Uterus (tissue), 4 donors: ENCODE data around the gene SCUBE1. TPM values are rescaled to one million over a fixed set of nuclear protein-coding genes. Genes with fewer than 3 reads are reported as not detected.

Experiments
- DNase-seq, 2 donors: peaks; one replicate each; pipeline ENCODE4 v3.0.0-alpha.2; 2019 to 2020
- H3K27ac ChIP-seq, 2 donors: fragments of 200-600 bp; sonication (generic); 1 replicate in 1 of 2; 2 replicates in 1 of 2; pipeline ENCODE4 v1.5.1; 2016 to 2018
- H3K27me3 ChIP-seq, 2 donors: fragments of 200-600 bp; sonication (generic); one replicate each; pipeline ENCODE4 v1.5.1; 2018 to 2019; ENCODE audit warnings: control low read depth in 1 of 2
- H3K36me3 ChIP-seq, 2 donors: fragments of 200-600 bp; sonication (generic); one replicate each; pipeline ENCODE4 v1.5.1; 2019; ENCODE audit warnings: control low read depth in 1 of 2
- H3K4me1 ChIP-seq, 2 donors: fragments of 200-600 bp; sonication (generic); one replicate each; pipeline ENCODE4 v1.5.1; 2018 to 2019; ENCODE audit warnings: control low read depth in 1 of 2
- H3K4me3 ChIP-seq, 2 donors: fragments of 200-600 bp; sonication (generic); 1 replicate in 1 of 2; 2 replicates in 1 of 2; pipeline ENCODE4 v1.5.1; 2018 to 2019; ENCODE audit warnings: mild to moderate bottlenecking in 1 of 2
- H3K9me3 ChIP-seq, 2 donors: fragments of 200-600 bp; sonication (generic); one replicate each; pipeline ENCODE4 v1.5.1; 2019; ENCODE audit warnings: control low read depth in 1 of 2
- POLR2A ChIP-seq, 2 donors: fragments of 450-650 bp; IDR thresholded peaks; one replicate each; pipeline ENCODE4 v1.6.1; 2016; ENCODE audit warnings: antibody characterized with exemption in 2 of 2, mild to moderate bottlenecking in 1 of 2, moderate library complexity in 1 of 2
- intact Hi-C: fragments of 100-400 bp; cut with DNase I; formaldehyde crosslinking; loops from one replicate; pipeline ENCODE4 v1.15.1; 2023; ENCODE audit warnings: low total_unique reads
- total RNA-seq, 4 donors: library from RNA; depleted of rRNA in 3 of 4; stranded (reverse); fragments of >200 nt in 3 of 4; gene quantifications; one replicate each; pipeline versions ENCODE4 v1.1.0 to v1.2.4, GENCODE V29; 2014 to 2023
- TF ChIP-seq, protein P1 (sequence below), 4 experiments: fragments of 200-600 bp in 2 of 4; fragments of 450-650 bp in 2 of 4; sonication (generic) in 2 of 4; IDR thresholded peaks; one replicate each; pipeline ENCODE4 v1.5.1; 2016 to 2019; ENCODE audit warnings: antibody characterized with exemption in 4 of 4, mild to moderate bottlenecking in 2 of 4, moderate library complexity in 1 of 4
- donor health status: DM: yes; HTN: yes; CAD: no.

The SCUBE1 gene
- total RNA-seq, 4 donors from 2014 or later = 0.14 to 1.7 (median 0.26) TPM; not detected in 1

DNA sequence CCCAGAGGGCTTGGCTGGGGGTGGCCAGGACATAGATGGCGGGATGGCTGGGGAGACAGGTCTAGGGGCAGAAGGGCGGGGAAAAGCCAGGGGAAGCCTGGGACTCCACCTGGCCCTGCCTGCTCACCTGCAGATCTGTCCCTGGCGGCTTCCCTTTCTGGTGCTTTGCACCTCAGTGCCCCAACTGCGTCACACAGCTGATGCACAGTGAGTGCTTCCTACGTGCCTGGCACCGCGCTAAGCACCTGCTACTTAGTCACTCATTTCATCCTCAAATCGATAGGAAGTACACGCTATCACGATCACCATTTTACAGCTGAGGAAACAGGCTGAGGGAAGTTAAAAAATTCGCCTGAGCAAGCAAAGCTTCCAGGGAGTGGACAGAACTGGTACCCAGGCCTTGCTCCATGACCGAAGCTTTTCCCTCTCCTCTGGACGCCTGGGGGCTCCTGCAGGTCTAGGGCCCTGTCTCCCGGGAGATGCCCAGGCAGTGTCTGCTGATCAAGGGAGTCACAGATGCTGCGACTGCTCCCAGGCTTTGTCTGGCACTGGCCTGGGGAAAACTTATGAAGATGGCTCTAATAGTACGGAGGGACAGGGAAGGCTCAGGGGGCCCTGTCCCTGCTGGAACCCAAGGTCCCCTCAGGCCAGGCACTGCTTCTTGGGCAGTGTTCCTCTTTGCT, 93.2 kb downstream of the SCUBE1 start:
- no peaks in the 10 kb centered on the region for H3K36me3 ChIP-seq
- no peak overlapping the region for H3K27ac ChIP-seq
- DNase-seq = no peak
- H3K9me3 ChIP-seq = no peaks in the 10 kb centered on the region
- TF ChIP-seq, protein P1, sequence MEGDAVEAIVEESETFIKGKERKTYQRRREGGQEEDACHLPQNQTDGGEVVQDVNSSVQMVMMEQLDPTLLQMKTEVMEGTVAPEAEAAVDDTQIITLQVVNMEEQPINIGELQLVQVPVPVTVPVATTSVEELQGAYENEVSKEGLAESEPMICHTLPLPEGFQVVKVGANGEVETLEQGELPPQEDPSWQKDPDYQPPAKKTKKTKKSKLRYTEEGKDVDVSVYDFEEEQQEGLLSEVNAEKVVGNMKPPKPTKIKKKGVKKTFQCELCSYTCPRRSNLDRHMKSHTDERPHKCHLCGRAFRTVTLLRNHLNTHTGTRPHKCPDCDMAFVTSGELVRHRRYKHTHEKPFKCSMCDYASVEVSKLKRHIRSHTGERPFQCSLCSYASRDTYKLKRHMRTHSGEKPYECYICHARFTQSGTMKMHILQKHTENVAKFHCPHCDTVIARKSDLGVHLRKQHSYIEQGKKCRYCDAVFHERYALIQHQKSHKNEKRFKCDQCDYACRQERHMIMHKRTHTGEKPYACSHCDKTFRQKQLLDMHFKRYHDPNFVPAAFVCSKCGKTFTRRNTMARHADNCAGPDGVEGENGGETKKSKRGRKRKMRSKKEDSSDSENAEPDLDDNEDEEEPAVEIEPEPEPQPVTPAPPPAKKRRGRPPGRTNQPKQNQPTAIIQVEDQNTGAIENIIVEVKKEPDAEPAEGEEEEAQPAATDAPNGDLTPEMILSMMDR (IDR thresholded peaks at IDR 0.05) = no peak
- TF ChIP-seq POLR2A (IDR thresholded peaks at IDR 0.05) = no peak
- H3K4me1 ChIP-seq = no peaks in the 10 kb centered on the region
- intact Hi-C loops = no loop called here
- H3K27me3 ChIP-seq = no peaks in the 10 kb centered on the region
- H3K4me3 ChIP-seq = no peak overlapping the region

GRCh38 chr22:43247546-43248260, 95.5 kb downstream of the SCUBE1 start:
- DNase-seq = no peak
- no peaks in the 10 kb centered on the region for H3K4me1 ChIP-seq
- H3K9me3 ChIP-seq = no peaks in the 10 kb centered on the region
- H3K36me3 ChIP-seq = no peaks in the 10 kb centered on the region
- no peak overlapping the region for H3K27ac ChIP-seq
- no peak overlapping the region for H3K4me3 ChIP-seq
- TF ChIP-seq, protein P1 (IDR thresholded peaks at IDR 0.05) = no peak
- TF ChIP-seq POLR2A (IDR thresholded peaks at IDR 0.05) = no peak
- H3K27me3 ChIP-seq = no peaks in the 10 kb centered on the region
- intact Hi-C loops = no loop called here

- Histone ChIP-seq H3K4me1 (no peaks in the 10 kb centered on the region), H3K4me3 (no peak overlapping the region), H3K27me3 (no peaks in the 10 kb centered on the region), H3K36me3 (no peaks in the 10 kb centered on the region), H3K9me3 (no peaks in the 10 kb centered on the region), H3K27ac (no peak overlapping the region)
- DNase-seq = no peak
- TF ChIP-seq POLR2A (IDR thresholded peaks at IDR 0.05) = no peak
- TF ChIP-seq, protein P1 (IDR thresholded peaks at IDR 0.05) = no peak
- intact Hi-C loops = no loop called here
These were observed 97.0 kb downstream of the SCUBE1 start for GRCh38 chr22:43246188-43246587.

- TF ChIP-seq, protein P1 (IDR thresholded peaks at IDR 0.05) = no peak
- no peak for TF ChIP-seq POLR2A (IDR thresholded peaks at IDR 0.05)
- DNase-seq = no peak
- intact Hi-C loops = no loop called here
- peaks cover 0 to 4% of the 10 kb centered on the region in 2 donors for H3K4me1 ChIP-seq
- H3K27ac ChIP-seq = no peak overlapping the region
- H3K9me3 ChIP-seq = no peaks in the 10 kb centered on the region
- no peak overlapping the region for H3K4me3 ChIP-seq
- no peaks in the 10 kb centered on the region for H3K36me3 ChIP-seq
- no peaks in the 10 kb centered on the region for H3K27me3 ChIP-seq
These were observed 97.5 kb downstream of the SCUBE1 start for GRCh38 chr22:43245717-43246116.

DNA sequence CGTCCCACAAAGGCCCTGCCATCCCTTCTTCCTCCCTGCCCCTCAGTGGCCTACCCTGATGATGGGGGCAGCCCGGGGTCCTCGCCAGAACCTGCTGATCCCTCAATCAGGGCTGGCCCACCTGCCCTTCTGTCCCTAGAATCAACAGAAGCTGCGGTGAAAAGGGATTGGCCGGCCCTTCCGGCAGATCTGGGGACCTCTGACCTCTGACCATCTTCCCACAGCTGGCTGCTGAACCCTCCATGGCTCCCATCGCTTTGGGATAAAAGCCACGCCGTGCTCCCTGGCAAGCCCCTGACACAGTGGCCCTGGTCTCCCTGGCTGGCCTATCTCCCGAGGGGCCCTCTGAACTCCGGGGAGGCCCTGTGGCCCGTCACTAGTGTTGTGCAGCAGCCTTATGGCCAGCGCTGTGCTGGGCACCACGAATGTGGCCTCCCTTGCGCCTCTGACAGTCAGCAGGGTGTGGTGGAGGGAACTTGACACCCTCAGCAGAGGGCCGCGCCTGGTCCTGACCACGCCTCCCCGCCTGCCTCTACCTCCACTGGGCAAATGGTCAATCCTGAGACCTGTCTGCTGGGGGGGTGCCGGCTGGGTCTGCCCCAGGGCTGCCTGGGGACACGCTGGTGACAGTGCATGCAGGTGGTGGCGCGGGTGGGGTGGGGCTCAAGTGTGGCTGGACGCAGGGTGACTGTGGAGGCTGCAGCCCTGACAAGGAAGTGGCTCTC, 98.2 kb downstream of the SCUBE1 start:
- no peak for DNase-seq
- intact Hi-C loops = no loop called here
- H3K9me3 ChIP-seq = no peaks in the 10 kb centered on the region
- H3K27me3 ChIP-seq = no peaks in the 10 kb centered on the region
- H3K27ac ChIP-seq = no peak overlapping the region
- H3K36me3 ChIP-seq = no peaks in the 10 kb centered on the region
- no peak overlapping the region for H3K4me3 ChIP-seq
- H3K4me1 ChIP-seq = peaks cover 0 to 11% of the 10 kb centered on the region in 2 donors
- TF ChIP-seq, protein P1 (IDR thresholded peaks at IDR 0.05) = no peak
- no peak for TF ChIP-seq POLR2A (IDR thresholded peaks at IDR 0.05)
